Testis (tissue), 2 donors: ENCODE measurements around the gene IDI2.
"Not testable (repeated sequence)": the region's sequence is repeated elsewhere in the genome, so short reads cannot be mapped to it uniquely, and the experiment has no call there.

Experiments used
- POLR2A ChIP-seq: fragments of 450-650 bp; IDR thresholded peaks from one replicate; pipeline ENCODE4 v1.6.1; 2017; ENCODE audit warnings: antibody characterized with exemption, mild to moderate bottlenecking, moderate library complexity
- TF ChIP-seq, protein P1 (sequence below), 3 experiments: fragments of 450-650 bp in 2 of 3; fragments of 200-600 bp in 1 of 3; sonication (generic) in 1 of 3; IDR thresholded peaks; one replicate each; pipeline ENCODE4 v1.5.1; 2016 to 2019; ENCODE audit warnings: antibody characterized with exemption in 3 of 3, mild to moderate bottlenecking in 2 of 3, moderate library complexity in 1 of 3

DNA sequence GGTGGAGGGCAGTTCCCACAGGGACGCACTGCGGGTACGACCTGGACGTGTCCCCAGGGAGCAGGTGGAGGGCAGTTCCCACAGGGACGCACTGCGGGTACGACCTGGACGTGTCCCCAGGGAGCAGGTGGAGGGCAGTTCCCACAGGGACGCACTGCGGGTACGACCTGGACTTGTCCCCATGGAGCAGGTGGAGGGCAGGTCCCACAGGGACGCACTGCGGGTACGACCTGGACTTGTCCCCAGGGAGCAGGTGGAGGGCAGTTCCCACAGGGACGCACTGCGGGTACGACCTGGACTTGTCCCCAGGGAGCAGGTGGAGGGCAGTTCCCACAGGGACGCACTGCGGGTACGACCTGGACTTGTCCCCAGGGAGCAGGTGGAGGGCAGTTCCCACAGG lies 13.1 kb upstream of the IDI2 start:
- TF ChIP-seq, protein P1, sequence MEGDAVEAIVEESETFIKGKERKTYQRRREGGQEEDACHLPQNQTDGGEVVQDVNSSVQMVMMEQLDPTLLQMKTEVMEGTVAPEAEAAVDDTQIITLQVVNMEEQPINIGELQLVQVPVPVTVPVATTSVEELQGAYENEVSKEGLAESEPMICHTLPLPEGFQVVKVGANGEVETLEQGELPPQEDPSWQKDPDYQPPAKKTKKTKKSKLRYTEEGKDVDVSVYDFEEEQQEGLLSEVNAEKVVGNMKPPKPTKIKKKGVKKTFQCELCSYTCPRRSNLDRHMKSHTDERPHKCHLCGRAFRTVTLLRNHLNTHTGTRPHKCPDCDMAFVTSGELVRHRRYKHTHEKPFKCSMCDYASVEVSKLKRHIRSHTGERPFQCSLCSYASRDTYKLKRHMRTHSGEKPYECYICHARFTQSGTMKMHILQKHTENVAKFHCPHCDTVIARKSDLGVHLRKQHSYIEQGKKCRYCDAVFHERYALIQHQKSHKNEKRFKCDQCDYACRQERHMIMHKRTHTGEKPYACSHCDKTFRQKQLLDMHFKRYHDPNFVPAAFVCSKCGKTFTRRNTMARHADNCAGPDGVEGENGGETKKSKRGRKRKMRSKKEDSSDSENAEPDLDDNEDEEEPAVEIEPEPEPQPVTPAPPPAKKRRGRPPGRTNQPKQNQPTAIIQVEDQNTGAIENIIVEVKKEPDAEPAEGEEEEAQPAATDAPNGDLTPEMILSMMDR (IDR thresholded peaks at IDR 0.05): not testable (repeated sequence)
- not testable (repeated sequence) for TF ChIP-seq POLR2A
